Measurements from ENCODE around the gene CHD9. TPM values are rescaled to one million over a fixed set of nuclear protein-coding genes. Genes with fewer than 3 reads are reported as not detected.

CHD9 gene
- total RNA-seq, 4 donors from 2014 or later = 49.2 to 85.7 (median 67.7) TPM

DNA sequence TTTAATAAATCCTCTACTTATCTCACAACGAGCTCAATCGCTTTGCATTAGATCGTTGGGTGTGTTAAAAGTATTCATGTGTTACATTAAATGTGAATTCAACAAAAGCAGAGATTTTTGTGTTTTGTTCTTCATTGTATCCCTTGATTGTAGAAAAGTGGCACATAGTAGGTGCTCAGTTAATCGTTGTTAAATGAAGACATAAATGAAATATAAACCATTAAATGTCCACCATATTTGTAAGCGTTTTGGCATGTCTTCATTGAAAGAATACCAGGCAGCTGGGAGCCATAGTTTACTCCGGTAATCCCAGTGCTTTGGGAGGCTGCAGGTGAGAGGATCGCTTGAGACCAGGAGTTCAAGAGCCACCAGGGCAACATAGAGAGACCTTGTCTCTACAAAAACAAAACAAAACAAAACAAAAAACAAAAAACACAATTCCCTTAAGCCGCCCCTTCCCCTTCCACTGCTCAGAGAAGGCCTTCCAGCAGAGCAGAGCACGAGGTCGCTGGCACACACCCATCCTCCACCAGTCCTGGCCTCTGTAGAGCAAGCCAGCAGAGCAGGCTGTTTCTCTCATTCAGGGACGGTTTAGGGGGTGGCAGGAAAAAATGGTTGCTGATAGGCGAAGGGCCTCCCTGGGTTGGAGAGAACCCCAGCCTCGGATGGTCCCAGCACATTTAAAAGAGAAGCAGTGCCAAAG is 673 bp upstream of the CHD9 start:
- peak; percentile 41 to 91 for DNase-seq (ENCODE audit: low spot score in 2 of 2)
- no peak overlapping the region for H3K4me3 ChIP-seq (ENCODE audit: low read depth, poor library complexity, severe bottlenecking)
- WGBS, 2 donors = 51 to 52% methylated on average over 13 of the region's 13 CpGs
- intact Hi-C loops (cut with DNase I; ENCODE audit: low total_unique reads) = loop anchor here (2.0 to 10.0 kb wide), 2 partner anchors 107 to 451 kb away; partner anchors contain the start of gene AKTIP
- TF ChIP-seq, protein P1, sequence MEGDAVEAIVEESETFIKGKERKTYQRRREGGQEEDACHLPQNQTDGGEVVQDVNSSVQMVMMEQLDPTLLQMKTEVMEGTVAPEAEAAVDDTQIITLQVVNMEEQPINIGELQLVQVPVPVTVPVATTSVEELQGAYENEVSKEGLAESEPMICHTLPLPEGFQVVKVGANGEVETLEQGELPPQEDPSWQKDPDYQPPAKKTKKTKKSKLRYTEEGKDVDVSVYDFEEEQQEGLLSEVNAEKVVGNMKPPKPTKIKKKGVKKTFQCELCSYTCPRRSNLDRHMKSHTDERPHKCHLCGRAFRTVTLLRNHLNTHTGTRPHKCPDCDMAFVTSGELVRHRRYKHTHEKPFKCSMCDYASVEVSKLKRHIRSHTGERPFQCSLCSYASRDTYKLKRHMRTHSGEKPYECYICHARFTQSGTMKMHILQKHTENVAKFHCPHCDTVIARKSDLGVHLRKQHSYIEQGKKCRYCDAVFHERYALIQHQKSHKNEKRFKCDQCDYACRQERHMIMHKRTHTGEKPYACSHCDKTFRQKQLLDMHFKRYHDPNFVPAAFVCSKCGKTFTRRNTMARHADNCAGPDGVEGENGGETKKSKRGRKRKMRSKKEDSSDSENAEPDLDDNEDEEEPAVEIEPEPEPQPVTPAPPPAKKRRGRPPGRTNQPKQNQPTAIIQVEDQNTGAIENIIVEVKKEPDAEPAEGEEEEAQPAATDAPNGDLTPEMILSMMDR (IDR thresholded peaks at IDR 0.05) = no peak
- no peak for TF ChIP-seq POLR2A (IDR thresholded peaks at IDR 0.05)

DNA sequence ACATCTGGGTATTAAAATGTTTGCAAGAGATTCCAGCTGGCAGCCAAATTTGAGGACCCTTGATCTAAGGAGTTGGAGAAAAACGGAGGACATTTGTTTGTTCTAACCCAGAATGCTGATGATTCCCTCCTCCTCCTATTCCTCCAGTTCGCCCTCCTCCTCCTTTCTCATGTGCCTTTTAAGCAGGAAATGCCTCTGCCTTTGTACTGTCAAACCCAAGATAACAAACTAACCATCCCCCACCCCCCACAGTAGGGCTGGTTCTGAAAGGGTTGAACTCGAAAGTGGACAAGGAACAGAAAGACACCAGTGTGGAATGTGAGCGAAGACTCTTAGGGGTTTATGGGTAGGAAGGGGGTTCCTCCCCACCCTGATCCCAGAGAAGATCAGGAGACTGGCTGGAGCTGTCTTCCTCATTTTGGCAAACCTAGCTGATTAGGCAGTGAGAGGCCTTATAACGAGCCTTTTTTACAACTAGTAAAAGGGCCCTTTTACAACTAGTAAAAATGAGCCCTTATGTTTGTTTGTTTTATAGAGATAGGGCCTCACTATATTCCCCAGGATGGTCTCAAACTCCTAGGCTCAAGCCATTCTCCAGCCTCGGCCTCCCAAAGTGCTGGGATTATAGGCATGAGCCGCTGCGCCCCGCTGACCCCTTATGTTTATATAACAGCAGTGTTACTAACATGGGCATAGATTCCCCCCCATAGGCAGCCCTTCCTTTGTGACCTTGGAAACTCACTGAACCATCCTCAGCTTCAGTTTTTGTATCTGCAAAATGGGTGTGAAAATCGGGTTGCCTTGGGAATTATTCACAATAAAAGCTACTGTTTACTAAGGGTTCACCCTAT is 975 bp downstream of the CHD9 start:
- intact Hi-C loops (cut with DNase I; ENCODE audit: low total_unique reads) = loop anchor here (2.0 to 10.0 kb wide), 2 partner anchors 105 to 449 kb away; partner anchors contain the start of gene AKTIP
- peak in 1 of 2 donors; percentile 47 for DNase-seq (ENCODE audit: low spot score in 2 of 2)
- TF ChIP-seq, protein P1 (IDR thresholded peaks at IDR 0.05) = no peak
- no peak for TF ChIP-seq POLR2A (IDR thresholded peaks at IDR 0.05)
- peak overlapping the region; percentile 45 for H3K4me3 ChIP-seq (ENCODE audit: low read depth, poor library complexity, severe bottlenecking)
- WGBS, 2 donors = 34 to 41% methylated on average over 10 of the region's 10 CpGs

DNA sequence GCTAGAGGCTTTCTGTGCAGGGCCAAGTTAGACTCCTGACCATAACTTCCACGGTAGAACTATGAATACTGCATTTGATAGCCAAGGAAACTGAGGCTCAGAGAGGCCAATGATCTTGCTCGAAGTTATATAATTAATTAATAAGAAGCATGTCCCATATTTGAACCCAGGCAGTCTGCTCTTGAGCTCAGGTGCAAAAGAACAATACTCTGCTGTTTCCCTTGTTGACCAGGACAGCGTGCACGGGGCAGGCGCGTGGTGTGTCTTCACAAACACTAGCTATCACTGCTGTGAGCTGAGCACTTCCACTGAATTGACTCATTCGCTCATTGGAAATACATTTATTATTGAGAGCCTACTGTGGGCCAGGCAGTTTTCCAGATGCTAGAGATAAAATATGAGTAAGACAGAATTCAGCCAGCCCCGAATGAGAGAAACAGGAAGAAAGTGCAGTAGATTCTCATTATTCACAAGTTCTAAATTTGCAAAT is 1.6 kb downstream of the CHD9 start:
- H3K4me3 ChIP-seq (ENCODE audit: low read depth, poor library complexity, severe bottlenecking) = no peak overlapping the region
- no peak for TF ChIP-seq POLR2A (IDR thresholded peaks at IDR 0.05)
- TF ChIP-seq, protein P1 (IDR thresholded peaks at IDR 0.05) = no peak
- 74 to 78% methylated on average over 8 of the region's 8 CpGs for WGBS, 2 donors
- intact Hi-C loops (cut with DNase I; ENCODE audit: low total_unique reads) = loop anchor here (10.0 kb wide), 1 partner anchor 448 kb away; the partner anchor contains the start of gene AKTIP
- DNase-seq (ENCODE audit: low spot score in 2 of 2) = no peak

DNA sequence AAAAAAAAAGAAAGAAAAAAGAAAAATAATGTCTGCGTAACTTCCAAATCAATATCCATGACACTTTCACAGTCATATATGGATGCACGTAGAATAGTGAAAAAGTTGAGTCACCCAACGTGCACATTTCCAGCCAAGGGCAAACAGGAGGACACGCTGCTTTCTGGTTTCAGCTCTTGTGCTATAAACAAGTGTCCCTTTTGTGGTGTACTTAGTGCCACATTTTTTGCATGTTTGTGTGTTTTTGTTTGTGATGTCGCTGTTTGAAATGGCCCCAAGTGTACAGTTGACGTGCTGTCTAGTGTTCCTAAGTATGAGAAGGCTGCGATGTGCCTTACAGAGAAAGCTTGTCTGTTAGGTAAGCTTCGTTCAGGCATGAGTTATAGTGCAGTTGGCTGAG is 2.9 kb downstream of the CHD9 start:
- no peak for TF ChIP-seq POLR2A (IDR thresholded peaks at IDR 0.05)
- TF ChIP-seq, protein P1 (IDR thresholded peaks at IDR 0.05) = no peak
- WGBS, 2 donors = 82% methylated on average over 8 of the region's 8 CpGs
- intact Hi-C loops (cut with DNase I; ENCODE audit: low total_unique reads) = loop anchor here (10.0 kb wide), 1 partner anchor 447 kb away; the partner anchor contains the start of gene AKTIP
- DNase-seq (ENCODE audit: low spot score in 2 of 2) = no peak
- no peak overlapping the region for H3K4me3 ChIP-seq (ENCODE audit: low read depth, poor library complexity, severe bottlenecking)

DNA sequence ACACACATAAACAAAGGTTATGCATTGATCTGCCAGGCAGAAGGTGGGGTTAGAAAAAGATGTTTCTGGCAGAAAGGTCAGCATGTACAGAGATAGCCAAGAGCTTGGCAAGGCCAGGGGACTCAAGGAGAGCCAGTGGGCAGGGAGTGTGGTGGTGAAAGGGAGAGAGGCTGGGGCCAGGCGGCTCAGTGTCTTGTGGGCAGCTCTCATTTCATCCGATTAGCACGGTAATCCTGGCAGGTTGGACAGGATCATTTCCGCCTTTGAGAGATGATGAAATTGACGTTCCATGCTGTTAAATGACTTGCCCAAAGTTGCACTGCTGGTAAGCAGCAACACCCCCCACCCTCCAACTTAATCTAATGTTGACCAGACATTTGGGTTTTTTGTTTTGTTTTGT is 3.6 kb downstream of the CHD9 start:
- WGBS, 2 donors = 58 to 74% methylated on average over 5 of the region's 5 CpGs
- intact Hi-C loops (cut with DNase I; ENCODE audit: low total_unique reads) = loop anchor here (10.0 kb wide), 1 partner anchor 446 kb away; the partner anchor contains the start of gene AKTIP
- no peak for DNase-seq (ENCODE audit: low spot score in 2 of 2)
- TF ChIP-seq, protein P1 (IDR thresholded peaks at IDR 0.05) = no peak
- no peak for TF ChIP-seq POLR2A (IDR thresholded peaks at IDR 0.05)
- no peak overlapping the region for H3K4me3 ChIP-seq (ENCODE audit: low read depth, poor library complexity, severe bottlenecking)
